C4-2B (cell line): Measurements from ENCODE around the gene TNIP1.
A peak's percentile ranks its signal among the peaks of the same experiment; 100 is the strongest.

ENCODE experiments used
- H3K27ac ChIP-seq: fragments of 450-650 bp; 2 replicates; pipeline ENCODE4 v1.5.1; 2017
- ZFX ChIP-seq: fragments of 450-650 bp; IDR thresholded peaks from 2 replicates; pipeline ENCODE4 v1.6.1; 2017
- TF ChIP-seq, protein P1 (sequence below): fragments of 450-650 bp; conservative IDR thresholded peaks from 2 replicates; pipeline ENCODE4 v1.5.1; 2017; ENCODE audit warnings: mild to moderate bottlenecking

TNIP1 gene

DNA sequence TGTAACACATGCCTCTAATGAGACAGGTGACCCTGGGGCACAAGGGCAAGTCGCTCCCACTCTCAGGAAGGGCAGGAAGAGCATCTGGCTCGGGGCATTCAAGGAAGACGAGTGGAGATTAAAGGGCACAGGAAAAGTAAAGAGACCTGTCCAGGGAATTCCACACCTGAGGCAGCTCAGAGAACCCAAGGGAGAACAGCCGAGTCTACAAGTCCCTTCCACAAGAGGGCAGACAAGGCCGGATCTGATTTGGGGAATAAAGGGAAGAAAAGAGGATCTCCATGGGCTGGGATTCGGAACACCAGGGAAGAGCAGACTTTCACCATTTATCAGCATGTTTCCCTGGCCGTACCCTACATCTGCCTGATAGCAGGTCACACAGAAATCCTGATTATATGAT lies 32.3 kb downstream of the TNIP1 start:
- no peak for TF ChIP-seq ZFX
- TF ChIP-seq, protein P1, sequence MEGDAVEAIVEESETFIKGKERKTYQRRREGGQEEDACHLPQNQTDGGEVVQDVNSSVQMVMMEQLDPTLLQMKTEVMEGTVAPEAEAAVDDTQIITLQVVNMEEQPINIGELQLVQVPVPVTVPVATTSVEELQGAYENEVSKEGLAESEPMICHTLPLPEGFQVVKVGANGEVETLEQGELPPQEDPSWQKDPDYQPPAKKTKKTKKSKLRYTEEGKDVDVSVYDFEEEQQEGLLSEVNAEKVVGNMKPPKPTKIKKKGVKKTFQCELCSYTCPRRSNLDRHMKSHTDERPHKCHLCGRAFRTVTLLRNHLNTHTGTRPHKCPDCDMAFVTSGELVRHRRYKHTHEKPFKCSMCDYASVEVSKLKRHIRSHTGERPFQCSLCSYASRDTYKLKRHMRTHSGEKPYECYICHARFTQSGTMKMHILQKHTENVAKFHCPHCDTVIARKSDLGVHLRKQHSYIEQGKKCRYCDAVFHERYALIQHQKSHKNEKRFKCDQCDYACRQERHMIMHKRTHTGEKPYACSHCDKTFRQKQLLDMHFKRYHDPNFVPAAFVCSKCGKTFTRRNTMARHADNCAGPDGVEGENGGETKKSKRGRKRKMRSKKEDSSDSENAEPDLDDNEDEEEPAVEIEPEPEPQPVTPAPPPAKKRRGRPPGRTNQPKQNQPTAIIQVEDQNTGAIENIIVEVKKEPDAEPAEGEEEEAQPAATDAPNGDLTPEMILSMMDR, result peak; percentile 14; the same call in 1 of the 2 replicates
- no peak overlapping the region for H3K27ac ChIP-seq

DNA sequence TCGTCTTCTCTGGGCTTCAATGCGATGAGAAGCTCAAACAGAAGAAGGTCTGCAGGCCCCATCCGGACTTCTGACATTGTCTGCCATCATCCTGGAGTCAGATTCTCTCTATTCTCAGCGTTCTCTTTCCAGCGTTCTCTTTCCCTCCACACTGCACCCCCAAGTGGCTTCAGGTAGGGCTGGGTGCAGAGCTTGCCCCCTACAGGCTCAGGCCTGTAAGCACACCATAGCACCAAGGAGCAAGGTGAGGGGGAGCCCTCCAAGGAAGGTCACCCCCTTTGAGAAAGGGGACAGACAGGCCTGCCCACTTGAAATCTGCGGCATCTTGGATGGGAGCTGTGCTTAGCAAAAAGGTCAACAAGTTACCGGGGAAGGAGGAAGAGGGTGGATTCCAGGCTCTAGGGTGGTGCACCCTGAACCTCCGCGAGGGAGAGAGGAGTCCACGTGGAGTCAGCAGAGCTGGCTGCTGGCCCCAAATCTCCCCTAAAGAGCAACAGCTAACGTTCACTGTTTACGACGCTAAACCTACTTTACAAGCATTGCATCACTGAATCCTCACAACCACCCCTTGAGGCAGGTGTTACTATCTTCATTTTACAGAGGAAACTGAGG lies 32.9 kb downstream of the TNIP1 start:
- no peak overlapping the region for H3K27ac ChIP-seq
- no peak for TF ChIP-seq ZFX
- TF ChIP-seq, protein P1, result peak; percentile 81

DNA sequence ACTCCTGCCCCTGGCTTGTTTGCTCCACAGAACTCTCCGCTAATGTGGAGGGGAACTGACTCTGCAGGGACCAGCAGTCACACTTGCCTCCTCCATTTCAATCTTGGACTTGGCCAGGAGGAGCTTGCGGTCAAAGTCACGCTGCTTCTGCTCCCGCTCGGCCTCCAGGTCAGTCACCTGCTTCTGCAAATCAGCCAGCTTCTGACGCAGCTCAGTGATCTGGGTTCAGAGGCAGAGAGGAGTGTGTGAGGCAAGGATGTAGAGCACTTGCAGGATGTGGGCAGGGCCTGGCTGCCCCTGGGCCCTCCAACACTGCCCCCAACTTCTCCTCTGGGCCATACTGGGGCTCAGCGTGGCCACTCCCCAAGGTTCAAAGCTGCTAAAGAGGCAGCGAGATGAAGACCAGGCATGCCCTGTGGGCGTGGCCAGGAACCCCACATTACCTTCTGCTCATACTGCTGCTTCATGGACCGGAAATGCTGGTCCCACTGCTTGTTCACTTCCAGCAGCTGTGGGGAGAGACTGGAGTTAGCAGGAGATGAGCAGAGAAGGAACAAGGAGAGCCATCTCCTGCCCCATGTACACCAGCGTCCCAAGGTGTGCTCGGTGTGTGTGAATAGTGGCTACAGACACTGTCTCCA lies 38.3 kb downstream of the TNIP1 start:
- H3K27ac ChIP-seq, result no peak overlapping the region
- TF ChIP-seq ZFX, result no peak
- TF ChIP-seq, protein P1, result no peak

DNA sequence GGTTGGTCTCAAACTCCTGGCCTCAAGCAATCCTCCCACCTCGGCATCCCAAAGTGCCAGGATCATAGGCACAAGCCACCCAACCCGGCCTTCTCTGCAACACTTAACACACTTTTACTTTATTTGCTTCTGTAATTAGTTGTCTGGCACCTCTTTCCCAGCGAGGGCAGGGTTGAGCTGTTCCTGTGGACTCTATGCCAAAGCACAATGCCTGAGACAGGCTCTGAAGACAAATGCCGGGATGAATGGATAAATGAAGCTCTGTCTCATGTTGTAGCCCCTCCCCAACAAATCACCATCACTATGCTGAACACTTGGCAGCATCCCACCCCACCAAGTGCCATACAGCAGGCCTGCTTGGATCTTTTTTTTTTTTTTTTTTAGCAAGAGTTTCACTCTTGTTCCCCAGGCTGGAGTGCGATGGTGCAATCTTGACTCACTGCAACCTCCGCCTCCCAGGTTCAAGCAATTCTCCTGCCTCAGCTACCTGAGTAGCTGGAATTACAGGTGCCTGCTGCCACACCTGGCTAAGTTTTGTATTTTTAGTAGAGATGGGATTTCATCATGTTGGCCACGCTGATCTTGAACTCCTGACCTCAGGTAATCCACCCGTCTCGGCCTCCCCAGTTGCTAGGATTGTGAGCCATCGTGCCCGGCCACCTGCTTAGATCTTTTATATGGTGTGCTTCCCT lies 39.1 kb downstream of the TNIP1 start:
- H3K27ac ChIP-seq, result no peak overlapping the region
- TF ChIP-seq ZFX, result no peak
- TF ChIP-seq, protein P1, result no peak

DNA sequence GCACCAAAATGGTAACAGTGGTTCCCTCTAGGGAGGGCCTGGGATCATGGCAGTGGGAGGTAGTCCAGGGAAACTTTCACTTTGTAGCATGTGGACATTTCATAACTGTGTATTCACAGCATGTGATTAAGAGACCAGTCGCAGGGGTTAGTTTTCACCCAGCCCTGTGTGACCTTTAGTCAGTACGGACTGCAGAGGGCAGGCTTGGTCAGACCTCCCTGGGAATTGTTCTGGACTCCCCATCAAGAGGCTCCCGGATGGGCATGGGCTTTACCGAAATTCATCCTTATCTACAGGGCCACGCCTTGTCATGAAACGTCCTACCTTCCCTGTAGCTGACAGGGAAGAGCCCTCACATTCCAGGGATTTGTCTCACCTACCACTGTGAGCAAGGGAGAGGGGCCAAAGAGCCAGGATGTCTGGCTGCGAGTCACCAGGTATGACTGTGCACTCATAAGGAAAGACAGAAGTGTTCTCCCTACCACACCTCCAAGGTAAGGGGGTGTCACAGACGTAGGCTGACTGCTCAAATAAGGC lies 40.6 kb downstream of the TNIP1 start:
- H3K27ac ChIP-seq, result no peak overlapping the region
- TF ChIP-seq ZFX, result no peak
- TF ChIP-seq, protein P1, result no peak

DNA sequence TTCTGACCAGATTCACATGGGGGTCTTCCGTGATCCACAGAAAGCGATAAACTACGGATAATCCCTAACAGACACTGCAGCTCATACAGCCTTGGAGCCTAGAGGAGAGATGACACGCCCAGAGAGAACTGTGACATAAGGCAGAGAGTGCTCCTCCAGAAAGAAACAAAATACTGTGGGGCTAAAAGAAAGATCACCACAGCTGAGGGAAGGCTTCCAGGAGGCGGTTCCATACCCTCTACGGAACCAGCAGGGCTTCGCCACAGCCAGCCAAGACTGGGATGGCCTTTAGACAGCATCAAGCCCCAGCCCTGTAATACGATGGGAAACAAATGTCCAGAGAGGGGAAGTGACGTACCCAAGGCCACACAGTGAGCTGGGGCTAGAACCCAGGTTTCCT lies 41.2 kb downstream of the TNIP1 start:
- no peak overlapping the region for H3K27ac ChIP-seq
- TF ChIP-seq, protein P1, result no peak

DNA sequence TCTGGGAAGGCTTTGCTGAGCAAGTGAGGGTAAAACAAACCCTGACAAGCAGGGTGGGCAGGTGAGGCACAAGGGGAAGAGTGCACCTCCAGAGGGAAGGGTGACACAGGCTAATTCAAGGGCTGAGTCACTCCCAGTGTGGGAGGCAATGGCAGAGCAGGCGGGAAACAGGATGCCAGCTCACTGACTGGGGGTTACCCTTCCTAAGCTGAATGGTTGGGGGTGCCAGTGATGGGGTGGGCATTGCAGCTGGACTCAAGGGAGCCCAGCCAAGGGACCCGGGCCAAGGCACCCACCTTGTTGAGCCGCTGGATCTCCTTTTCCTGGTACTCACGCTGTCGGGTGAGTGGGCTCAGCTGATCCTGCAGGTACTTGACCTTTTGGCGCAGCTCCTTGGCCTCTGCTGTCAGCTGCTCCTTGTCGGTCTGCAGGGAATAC lies 42.0 kb downstream of the TNIP1 start:
- TF ChIP-seq, protein P1, result no peak
- TF ChIP-seq ZFX, result no peak
- no peak overlapping the region for H3K27ac ChIP-seq
